Measurements from ENCODE around the gene RND3.

DNA sequence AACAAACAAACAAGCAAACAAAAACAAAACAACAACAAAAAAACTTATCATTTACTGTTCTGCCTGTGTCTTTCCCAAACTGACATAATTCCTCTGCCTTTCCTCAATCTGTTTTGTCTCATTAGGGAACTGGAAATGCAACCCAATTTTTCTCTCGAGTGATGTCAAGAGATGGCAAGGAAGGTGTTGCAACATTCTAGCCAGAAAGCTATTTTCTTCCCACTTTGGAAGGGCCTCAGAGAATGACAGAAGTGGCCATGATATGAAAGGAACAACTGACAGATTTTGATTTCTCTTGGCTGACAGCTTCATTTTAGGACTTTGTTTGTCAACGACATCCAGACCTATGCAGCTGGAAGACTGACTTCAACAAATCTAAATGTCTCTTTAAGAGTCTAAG lies 24.7 kb downstream of the RND3 start:
- no peak for TF ChIP-seq POLR2A (IDR thresholded peaks at IDR 0.05)
- TF ChIP-seq, protein P1, sequence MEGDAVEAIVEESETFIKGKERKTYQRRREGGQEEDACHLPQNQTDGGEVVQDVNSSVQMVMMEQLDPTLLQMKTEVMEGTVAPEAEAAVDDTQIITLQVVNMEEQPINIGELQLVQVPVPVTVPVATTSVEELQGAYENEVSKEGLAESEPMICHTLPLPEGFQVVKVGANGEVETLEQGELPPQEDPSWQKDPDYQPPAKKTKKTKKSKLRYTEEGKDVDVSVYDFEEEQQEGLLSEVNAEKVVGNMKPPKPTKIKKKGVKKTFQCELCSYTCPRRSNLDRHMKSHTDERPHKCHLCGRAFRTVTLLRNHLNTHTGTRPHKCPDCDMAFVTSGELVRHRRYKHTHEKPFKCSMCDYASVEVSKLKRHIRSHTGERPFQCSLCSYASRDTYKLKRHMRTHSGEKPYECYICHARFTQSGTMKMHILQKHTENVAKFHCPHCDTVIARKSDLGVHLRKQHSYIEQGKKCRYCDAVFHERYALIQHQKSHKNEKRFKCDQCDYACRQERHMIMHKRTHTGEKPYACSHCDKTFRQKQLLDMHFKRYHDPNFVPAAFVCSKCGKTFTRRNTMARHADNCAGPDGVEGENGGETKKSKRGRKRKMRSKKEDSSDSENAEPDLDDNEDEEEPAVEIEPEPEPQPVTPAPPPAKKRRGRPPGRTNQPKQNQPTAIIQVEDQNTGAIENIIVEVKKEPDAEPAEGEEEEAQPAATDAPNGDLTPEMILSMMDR (IDR thresholded peaks at IDR 0.05) = no peak

All from esophagus squamous epithelium (tissue), 4 donors.